IPS-18a (cell line): Measurements from ENCODE around the gene FKBP5.
"Not testable (repeated sequence)": the region's sequence is repeated elsewhere in the genome, so short reads cannot be mapped to it uniquely, and the experiment has no call there.

Source experiments
- H3K27ac ChIP-seq: one replicate; pipeline ENCODE4 v1.5.1; 2013; ENCODE audit warnings: low read length
- H3K27me3 ChIP-seq: one replicate; pipeline ENCODE4 v1.6.1; 2013; ENCODE audit warnings: mild to moderate bottlenecking, low read length; ENCODE audit not compliant: control insufficient read depth, insufficient read depth
- H3K36me3 ChIP-seq: one replicate; pipeline ENCODE4 v1.6.1; 2013; ENCODE audit warnings: low read depth, low read length; ENCODE audit not compliant: control insufficient read depth
- H3K4me1 ChIP-seq: one replicate; pipeline ENCODE4 v1.6.1; 2013; ENCODE audit warnings: low read depth, low read length; ENCODE audit not compliant: control insufficient read depth
- H3K4me3 ChIP-seq: one replicate; pipeline ENCODE4 v1.5.1; 2013; ENCODE audit warnings: low read length
- H3K9ac ChIP-seq: one replicate; pipeline ENCODE4 v1.6.1; 2013; ENCODE audit warnings: mild to moderate bottlenecking, low read length, moderate library complexity
- H3K9me3 ChIP-seq: one replicate; pipeline ENCODE4 v1.6.1; 2013; ENCODE audit warnings: low read depth, low read length; ENCODE audit not compliant: control insufficient read depth

The FKBP5 gene

GRCh38 chr6:35541836-35542235 is 146.9 kb downstream of the FKBP5 start:
- Histone ChIP-seq H3K36me3 (no peaks in the 10 kb centered on the region), H3K9me3 (no peaks in the 10 kb centered on the region), H3K4me3 (no peak overlapping the region), H3K9ac (no peak overlapping the region), H3K27me3 (no peaks in the 10 kb centered on the region), H3K4me1 (no peaks in the 10 kb centered on the region), H3K27ac (no peak overlapping the region)

DNA sequence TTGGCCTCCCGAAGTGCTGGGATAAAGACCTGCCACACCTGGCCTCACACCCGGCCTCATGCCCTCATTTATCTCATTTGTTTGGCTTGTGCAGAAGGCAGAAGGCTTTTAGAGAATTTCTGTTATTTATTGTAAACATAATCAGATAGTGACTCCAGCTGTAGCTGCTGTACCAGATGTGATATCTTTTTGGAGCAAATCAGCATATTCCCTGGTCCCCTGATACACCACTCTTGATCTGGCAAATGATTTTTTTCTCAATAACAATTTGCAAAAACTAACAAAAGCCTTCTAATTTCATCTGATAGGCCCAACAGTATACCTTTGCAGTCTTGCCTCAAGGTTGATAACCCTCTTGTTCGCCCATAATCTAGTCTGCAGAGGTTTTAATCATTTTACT is 149.5 kb downstream of the FKBP5 start:
- no peaks in the 10 kb centered on the region for H3K36me3 ChIP-seq
- no peaks in the 10 kb centered on the region for H3K9me3 ChIP-seq
- no peak overlapping the region for H3K4me3 ChIP-seq
- H3K27ac ChIP-seq, result no peak overlapping the region
- no peak overlapping the region for H3K9ac ChIP-seq
- peaks cover 2% of the 10 kb centered on the region for H3K4me1 ChIP-seq
- no peaks in the 10 kb centered on the region for H3K27me3 ChIP-seq

- H3K4me3 ChIP-seq, H3K27ac ChIP-seq, H3K4me1 ChIP-seq, H3K9ac ChIP-seq, H3K36me3 ChIP-seq, H3K27me3 ChIP-seq, H3K9me3 ChIP-seq: not testable (repeated sequence)
These were observed 152.9 kb downstream of the FKBP5 start for GRCh38 chr6:35535847-35536246.

GRCh38 chr6:35534407-35535170 is 154.1 kb downstream of the FKBP5 start:
- Histone ChIP-seq H3K9ac (no peak overlapping the region), H3K9me3 (no peaks in the 10 kb centered on the region), H3K27me3 (no peaks in the 10 kb centered on the region), H3K27ac (no peak overlapping the region), H3K36me3 (no peaks in the 10 kb centered on the region), H3K4me3 (no peak overlapping the region), H3K4me1 (peaks cover 7% of the 10 kb centered on the region)

- Histone ChIP-seq H3K9ac (no peak overlapping the region), H3K27me3 (no peaks in the 10 kb centered on the region), H3K27ac (no peak overlapping the region)
These were observed 154.7 kb downstream of the FKBP5 start for GRCh38 chr6:35533981-35534380.

GRCh38 chr6:35532126-35532525 is 156.6 kb downstream of the FKBP5 start:
- H3K4me1 ChIP-seq, result peaks cover 7% of the 10 kb centered on the region
- H3K27me3 ChIP-seq, result no peaks in the 10 kb centered on the region
- no peak overlapping the region for H3K27ac ChIP-seq

More at GRCh38 chr6:35533981-35534380, 154.7 kb downstream of the FKBP5 start:
- H3K4me1 ChIP-seq, result peaks cover 7% of the 10 kb centered on the region
- H3K4me3 ChIP-seq, result no peak overlapping the region
- H3K36me3 ChIP-seq, result no peaks in the 10 kb centered on the region
- no peaks in the 10 kb centered on the region for H3K9me3 ChIP-seq

DNA sequence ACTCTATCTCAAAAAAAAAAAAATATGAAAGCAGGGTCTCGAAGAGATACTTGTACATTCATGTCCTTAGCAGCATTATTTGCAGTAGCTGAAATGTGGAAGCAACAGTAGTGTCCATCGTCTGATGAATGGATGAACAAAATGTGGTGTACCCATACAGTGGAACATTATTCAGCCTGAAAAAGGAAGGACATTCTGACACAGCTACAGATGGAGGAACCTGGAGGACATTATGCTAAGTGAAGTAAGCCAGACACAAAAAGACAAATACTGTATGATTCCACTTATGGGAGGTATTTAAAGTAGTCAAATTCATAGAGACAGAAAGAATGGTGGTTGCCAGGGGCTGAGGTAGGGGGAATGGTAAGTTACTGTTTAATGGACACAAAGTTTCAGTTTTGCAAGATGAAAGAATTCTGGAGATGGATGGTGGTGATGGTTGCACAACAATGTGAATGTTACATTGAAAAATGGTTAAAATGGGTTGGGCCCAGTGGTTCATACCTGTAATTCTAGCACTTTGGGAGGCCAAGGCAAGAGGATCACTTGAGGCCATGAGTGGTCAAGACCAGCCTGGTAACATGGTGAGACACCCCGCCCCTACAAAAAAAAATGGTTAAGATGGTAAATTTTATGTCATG is 164.2 kb downstream of the FKBP5 start:
- Histone ChIP-seq H3K4me3 (no peak overlapping the region), H3K4me1 (no peaks in the 10 kb centered on the region), H3K9me3 (no peaks in the 10 kb centered on the region), H3K36me3 (no peaks in the 10 kb centered on the region), H3K27me3 (peaks cover 3% of the 10 kb centered on the region), H3K27ac (no peak overlapping the region), H3K9ac (no peak overlapping the region)

More at GRCh38 chr6:35532126-35532525, 156.6 kb downstream of the FKBP5 start:
- H3K36me3 ChIP-seq, result no peaks in the 10 kb centered on the region
- no peaks in the 10 kb centered on the region for H3K9me3 ChIP-seq
- no peak overlapping the region for H3K4me3 ChIP-seq
- H3K9ac ChIP-seq, result no peak overlapping the region
